HUES48 (cell line): ENCODE results near the gene ITPR1.

Experiments
- H3K27ac ChIP-seq: one replicate; pipeline ENCODE4 v1.7.0; 2013; ENCODE audit warnings: low read depth, low read length, inconsistent platforms
- H3K27me3 ChIP-seq: 2 replicates; pipeline ENCODE4 v1.6.1; 2013; ENCODE audit warnings: mild to moderate bottlenecking, low read length; ENCODE audit not compliant: control insufficient read depth, insufficient read depth
- H3K36me3 ChIP-seq: 2 replicates; pipeline ENCODE4 v1.6.1; 2013; ENCODE audit warnings: low read length; ENCODE audit not compliant: control insufficient read depth, insufficient read depth
- H3K4me1 ChIP-seq: 2 replicates; pipeline ENCODE4 v1.6.1; 2013; ENCODE audit warnings: mild to moderate bottlenecking, low read length; ENCODE audit not compliant: control insufficient read depth, insufficient read depth
- H3K4me3 ChIP-seq: 2 replicates; pipeline ENCODE4 v1.5.1; 2013; ENCODE audit warnings: mild to moderate bottlenecking, low read depth, low read length
- H3K9ac ChIP-seq: 2 replicates; pipeline ENCODE4 v1.6.1; 2013; ENCODE audit warnings: mild to moderate bottlenecking, low read depth, low read length, moderate library complexity
- H3K9me3 ChIP-seq: 2 replicates; pipeline ENCODE4 v1.6.1; 2013; ENCODE audit warnings: low read length; ENCODE audit not compliant: control insufficient read depth, insufficient read depth

ITPR1 gene

GRCh38 chr3:4850928-4851265 lies 357.7 kb downstream of the ITPR1 start:
- Histone ChIP-seq H3K9ac (no peak overlapping the region), H3K4me3 (no peak overlapping the region), H3K4me1 (no peaks in the 10 kb centered on the region), H3K36me3 (no peaks in the 10 kb centered on the region), H3K27ac (no peak overlapping the region), H3K9me3 (no peaks in the 10 kb centered on the region), H3K27me3 (no peaks in the 10 kb centered on the region)

DNA sequence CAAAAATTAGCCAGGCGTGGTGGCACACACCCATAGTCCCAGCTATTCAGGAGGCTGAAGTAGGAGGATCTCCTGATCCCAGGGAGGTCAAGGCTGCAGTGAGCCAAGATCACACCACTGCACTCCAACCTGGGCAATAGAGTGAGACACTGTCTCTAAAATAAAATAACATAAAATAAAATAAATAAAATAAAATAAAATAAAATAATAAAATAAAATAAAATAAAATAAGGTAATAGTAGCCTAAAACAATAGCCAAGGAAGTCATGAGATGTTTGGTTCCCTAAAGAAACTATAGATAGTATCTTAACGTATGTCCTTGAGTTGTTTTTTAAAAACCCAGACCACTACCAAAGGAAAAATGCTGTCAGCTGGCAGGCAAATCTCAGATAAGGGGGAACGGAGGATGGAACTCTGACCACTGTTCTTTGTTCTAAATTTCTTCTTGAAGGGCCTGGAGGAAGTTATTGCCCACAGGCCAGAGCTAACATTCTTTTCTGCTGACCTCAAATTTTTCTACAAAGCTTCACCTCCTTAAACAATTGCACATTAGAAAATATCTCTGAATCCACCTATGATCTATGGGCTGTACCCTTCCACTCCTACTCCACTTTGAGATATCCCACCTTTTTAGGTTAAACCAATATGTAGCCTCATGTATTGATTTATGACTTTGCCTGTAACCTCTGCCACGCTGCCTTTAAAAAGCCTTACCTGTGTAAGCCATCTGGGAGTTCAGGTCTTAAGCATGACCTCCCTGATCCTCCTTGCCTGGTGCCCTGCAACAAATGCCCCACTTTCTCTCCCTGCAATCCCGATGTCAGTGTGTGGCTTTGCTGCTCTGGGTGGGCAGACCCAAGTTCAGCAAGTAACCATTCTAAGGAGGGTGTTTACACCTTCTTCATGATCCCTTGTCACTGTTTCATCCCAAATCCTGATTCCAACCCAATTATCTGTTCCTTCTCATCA lies 359.9 kb downstream of the ITPR1 start:
- H3K9ac ChIP-seq: no peak overlapping the region
- H3K4me1 ChIP-seq: no peaks in the 10 kb centered on the region
- H3K36me3 ChIP-seq: no peaks in the 10 kb centered on the region
- H3K4me3 ChIP-seq: no peak overlapping the region
- H3K27ac ChIP-seq: no peak overlapping the region
- H3K27me3 ChIP-seq: no peaks in the 10 kb centered on the region
- 0 out of 2 replicates have a peak, but pooled peaks cover 2% of the 10 kb centered on the region for H3K9me3 ChIP-seq

DNA sequence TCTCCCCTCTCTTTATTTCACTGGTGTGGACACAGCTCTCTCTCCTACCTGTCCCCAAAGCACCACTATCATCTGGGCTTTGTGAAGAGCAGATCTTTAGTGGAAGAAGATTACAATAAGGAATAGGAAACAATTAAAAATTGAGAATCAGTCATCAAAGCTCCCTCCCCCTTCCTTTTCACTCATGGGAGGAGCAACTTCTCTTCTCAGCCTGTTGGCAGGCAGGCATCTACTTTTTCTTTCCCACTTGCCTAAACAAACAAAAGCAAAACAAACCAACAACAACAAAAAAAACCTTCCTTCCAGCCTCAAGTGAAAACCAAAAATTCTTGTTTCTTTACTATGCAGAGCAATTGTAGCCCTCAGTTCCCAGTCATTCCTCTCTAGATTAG lies 360.6 kb downstream of the ITPR1 start:
- no peaks in the 10 kb centered on the region for H3K4me1 ChIP-seq
- no peak overlapping the region for H3K27ac ChIP-seq
- no peak overlapping the region for H3K9ac ChIP-seq
- no peaks in the 10 kb centered on the region for H3K36me3 ChIP-seq
- 0 out of 2 replicates have a peak, but pooled peaks cover 2% of the 10 kb centered on the region for H3K9me3 ChIP-seq
- no peaks in the 10 kb centered on the region for H3K27me3 ChIP-seq
- no peak overlapping the region for H3K4me3 ChIP-seq

- Histone ChIP-seq H3K4me1 (no peaks in the 10 kb centered on the region), H3K36me3 (no peaks in the 10 kb centered on the region), H3K4me3 (no peak overlapping the region), H3K9me3 (0 out of 2 replicates have a peak, but pooled peaks cover 2% of the 10 kb centered on the region), H3K9ac (no peak overlapping the region), H3K27me3 (no peaks in the 10 kb centered on the region), H3K27ac (no peak overlapping the region)
Measured at GRCh38 chr3:4855676-4856075, 362.5 kb downstream of the ITPR1 start.

GRCh38 chr3:4856136-4856535 lies 363.0 kb downstream of the ITPR1 start:
- Histone ChIP-seq H3K36me3 (no peaks in the 10 kb centered on the region), H3K4me3 (no peak overlapping the region), H3K27me3 (no peaks in the 10 kb centered on the region), H3K9ac (no peak overlapping the region), H3K4me1 (no peaks in the 10 kb centered on the region), H3K27ac (no peak overlapping the region), H3K9me3 (0 out of 2 replicates have a peak, but pooled peaks cover 2% of the 10 kb centered on the region)

- H3K4me1 ChIP-seq: no peaks in the 10 kb centered on the region
- no peaks in the 10 kb centered on the region for H3K27me3 ChIP-seq
- no peak overlapping the region for H3K4me3 ChIP-seq
- H3K9me3 ChIP-seq: 0 out of 2 replicates have a peak, but pooled peaks cover 2% of the 10 kb centered on the region
- H3K27ac ChIP-seq: no peak overlapping the region
- H3K9ac ChIP-seq: no peak overlapping the region
- H3K36me3 ChIP-seq: no peaks in the 10 kb centered on the region
Measured at GRCh38 chr3:4856564-4856963, 363.4 kb downstream of the ITPR1 start.

GRCh38 chr3:4856986-4857385 lies 363.8 kb downstream of the ITPR1 start:
- no peaks in the 10 kb centered on the region for H3K4me1 ChIP-seq
- H3K27me3 ChIP-seq: no peaks in the 10 kb centered on the region
- no peaks in the 10 kb centered on the region for H3K36me3 ChIP-seq
- no peak overlapping the region for H3K27ac ChIP-seq
- H3K9me3 ChIP-seq: 0 out of 2 replicates have a peak, but pooled peaks cover 2% of the 10 kb centered on the region
- no peak overlapping the region for H3K9ac ChIP-seq
- H3K4me3 ChIP-seq: no peak overlapping the region

- Histone ChIP-seq H3K4me1 (no peaks in the 10 kb centered on the region), H3K4me3 (no peak overlapping the region), H3K27ac (no peak overlapping the region), H3K9me3 (0 out of 2 replicates have a peak, but pooled peaks cover 2% of the 10 kb centered on the region), H3K27me3 (no peaks in the 10 kb centered on the region), H3K36me3 (no peaks in the 10 kb centered on the region), H3K9ac (no peak overlapping the region)
Measured at GRCh38 chr3:4859788-4860187, 366.6 kb downstream of the ITPR1 start.

DNA sequence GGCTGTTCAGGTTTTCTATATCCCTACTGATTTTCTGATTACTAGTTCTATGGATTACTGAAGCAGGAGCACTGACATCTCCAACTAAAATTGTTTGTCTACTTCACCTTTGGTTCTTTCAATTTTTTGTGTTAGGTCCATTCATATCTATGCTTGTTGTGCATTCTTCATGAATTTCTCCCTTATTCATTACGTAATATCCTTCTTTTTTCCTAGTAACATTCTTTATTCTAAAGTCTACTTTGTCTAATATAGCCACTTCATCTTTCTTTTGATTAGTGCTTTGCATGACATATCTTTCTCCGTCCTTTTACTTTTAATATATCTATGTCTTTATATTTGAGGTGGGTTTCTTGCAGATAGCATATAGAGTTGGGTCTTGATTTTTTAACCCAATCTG lies 369.8 kb downstream of the ITPR1 start:
- Histone ChIP-seq H3K4me1 (peaks cover 7% of the 10 kb centered on the region; the same call in 1 of the 2 replicates), H3K4me3 (no peak overlapping the region), H3K9me3 (no peaks in the 10 kb centered on the region), H3K27me3 (peaks cover 6% of the 10 kb centered on the region), H3K36me3 (no peaks in the 10 kb centered on the region), H3K9ac (no peak overlapping the region), H3K27ac (no peak overlapping the region)

DNA sequence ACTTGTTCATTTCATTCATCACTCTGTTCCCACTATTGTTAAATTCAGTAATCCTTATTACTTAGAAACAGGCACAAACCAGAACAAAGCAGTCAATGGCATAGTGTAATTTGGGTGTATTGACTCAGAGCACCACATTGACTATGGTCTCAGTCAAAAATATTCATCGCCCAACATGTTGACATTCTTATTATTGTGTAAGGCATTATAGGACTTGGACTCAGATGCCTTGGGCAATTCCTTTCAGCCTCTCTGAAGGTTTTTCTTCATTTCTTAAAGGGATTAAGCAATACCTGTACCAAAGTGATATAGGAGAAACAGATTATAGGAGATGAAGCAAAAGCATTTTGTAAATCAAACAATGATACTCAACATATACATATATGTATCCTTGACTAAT lies 371.4 kb downstream of the ITPR1 start:
- Histone ChIP-seq H3K36me3 (no peaks in the 10 kb centered on the region), H3K9ac (no peak overlapping the region), H3K4me1 (peaks cover 9% of the 10 kb centered on the region; the same call in 1 of the 2 replicates), H3K27ac (no peak overlapping the region), H3K27me3 (peaks cover 18% of the 10 kb centered on the region), H3K4me3 (no peak overlapping the region), H3K9me3 (no peaks in the 10 kb centered on the region)

GRCh38 chr3:4865714-4866113 lies 372.6 kb downstream of the ITPR1 start:
- H3K9ac ChIP-seq: no peak overlapping the region
- H3K36me3 ChIP-seq: no peaks in the 10 kb centered on the region

More at GRCh38 chr3:4865714-4866113, 372.6 kb downstream of the ITPR1 start:
- Histone ChIP-seq H3K4me1 (peaks cover 9% of the 10 kb centered on the region; the same call in 1 of the 2 replicates), H3K27ac (no peak overlapping the region), H3K9me3 (no peaks in the 10 kb centered on the region), H3K27me3 (peaks cover 21% of the 10 kb centered on the region), H3K4me3 (no peak overlapping the region)
